HuH-7 (cell line): ENCODE measurements around the gene TPD52L2.
"Not testable (repeated sequence)": the region's sequence is repeated elsewhere in the genome, so short reads cannot be mapped to it uniquely, and the experiment has no call there.

Experiments used
- DNase-seq: peaks from one replicate; pipeline ENCODE4 v3.0.0; 2011; ENCODE audit warnings: low spot score

The TPD52L2 gene

GRCh38 chr20:63855363-63856097 is 9.5 kb upstream of the TPD52L2 start:
- no peak for DNase-seq

- no peak for DNase-seq
Measured at GRCh38 chr20:63856098-63856511, 9.0 kb upstream of the TPD52L2 start.

DNA sequence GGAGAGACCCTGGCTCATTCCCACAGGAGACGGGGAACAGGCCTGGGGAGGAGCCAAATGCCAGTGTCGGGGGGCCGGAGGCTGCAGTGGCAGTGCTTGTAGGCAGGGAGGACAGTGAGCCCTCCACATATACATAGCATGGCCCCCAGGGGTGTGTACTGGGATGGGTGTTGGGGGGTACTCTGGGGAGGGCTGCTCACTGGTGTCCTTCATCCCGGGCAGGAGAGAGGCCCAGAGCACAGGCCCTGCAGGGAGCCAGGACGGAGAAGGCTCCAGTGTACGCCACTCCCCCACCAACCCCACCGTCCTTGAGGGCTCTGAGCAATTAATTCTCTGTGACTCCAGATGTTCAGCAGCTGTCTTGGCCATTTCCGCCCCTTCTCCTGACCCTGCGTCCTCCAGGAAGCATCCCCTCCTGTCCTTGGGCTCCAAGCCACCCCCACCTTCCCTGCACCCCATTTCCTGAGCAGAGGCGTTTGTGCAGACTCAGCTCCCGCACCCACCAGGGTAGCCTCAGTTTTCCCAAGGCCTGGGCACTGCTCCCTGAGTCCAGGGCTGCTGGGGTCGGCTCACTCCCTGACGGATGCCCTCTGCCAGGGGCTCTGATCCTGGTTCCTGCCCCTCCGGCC is 7.2 kb upstream of the TPD52L2 start:
- no peak for DNase-seq

- peak; percentile 79 for DNase-seq
Measured at GRCh38 chr20:63858393-63859165, 6.5 kb upstream of the TPD52L2 start.

GRCh38 chr20:63859166-63859699 is 5.8 kb upstream of the TPD52L2 start:
- no peak for DNase-seq

- no peak for DNase-seq
Measured at GRCh38 chr20:63860325-63861051, 4.6 kb upstream of the TPD52L2 start.

DNA sequence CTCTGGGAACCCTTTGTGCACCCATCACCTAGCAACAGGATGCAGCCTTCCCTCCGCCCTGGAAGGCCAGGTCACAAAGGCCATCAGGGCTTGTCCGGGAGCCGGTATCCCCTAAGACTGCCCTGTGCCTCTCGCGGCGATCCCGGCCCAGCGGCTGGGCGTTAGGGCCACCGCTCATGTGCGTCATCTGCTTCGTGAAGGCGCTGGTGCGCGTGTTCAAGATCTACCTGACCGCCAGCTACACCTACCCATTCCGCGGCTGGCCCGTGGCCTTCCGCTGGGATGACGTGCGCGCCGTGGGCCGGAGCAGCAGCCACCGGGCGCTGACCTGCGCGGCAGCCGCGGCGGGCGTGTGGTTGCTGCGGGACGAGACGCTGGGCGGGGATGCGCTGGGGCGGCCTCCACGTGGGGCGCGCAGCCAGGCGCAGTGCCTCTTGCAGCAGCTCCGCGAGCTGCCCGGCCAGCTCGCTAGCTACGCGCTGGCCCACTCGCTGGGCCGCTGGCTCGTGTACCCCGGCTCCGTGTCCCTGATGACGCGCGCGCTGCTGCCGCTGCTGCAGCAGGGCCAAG is 3.6 kb upstream of the TPD52L2 start, which contains the start of gene ABHD16B:
Gene ABHD16B, plus strand, starts transcription at position 134 of the 570 bp plus-strand sequence. Its CDS starts 43 bp downstream, at position 177.
- DNase-seq = no peak

DNA sequence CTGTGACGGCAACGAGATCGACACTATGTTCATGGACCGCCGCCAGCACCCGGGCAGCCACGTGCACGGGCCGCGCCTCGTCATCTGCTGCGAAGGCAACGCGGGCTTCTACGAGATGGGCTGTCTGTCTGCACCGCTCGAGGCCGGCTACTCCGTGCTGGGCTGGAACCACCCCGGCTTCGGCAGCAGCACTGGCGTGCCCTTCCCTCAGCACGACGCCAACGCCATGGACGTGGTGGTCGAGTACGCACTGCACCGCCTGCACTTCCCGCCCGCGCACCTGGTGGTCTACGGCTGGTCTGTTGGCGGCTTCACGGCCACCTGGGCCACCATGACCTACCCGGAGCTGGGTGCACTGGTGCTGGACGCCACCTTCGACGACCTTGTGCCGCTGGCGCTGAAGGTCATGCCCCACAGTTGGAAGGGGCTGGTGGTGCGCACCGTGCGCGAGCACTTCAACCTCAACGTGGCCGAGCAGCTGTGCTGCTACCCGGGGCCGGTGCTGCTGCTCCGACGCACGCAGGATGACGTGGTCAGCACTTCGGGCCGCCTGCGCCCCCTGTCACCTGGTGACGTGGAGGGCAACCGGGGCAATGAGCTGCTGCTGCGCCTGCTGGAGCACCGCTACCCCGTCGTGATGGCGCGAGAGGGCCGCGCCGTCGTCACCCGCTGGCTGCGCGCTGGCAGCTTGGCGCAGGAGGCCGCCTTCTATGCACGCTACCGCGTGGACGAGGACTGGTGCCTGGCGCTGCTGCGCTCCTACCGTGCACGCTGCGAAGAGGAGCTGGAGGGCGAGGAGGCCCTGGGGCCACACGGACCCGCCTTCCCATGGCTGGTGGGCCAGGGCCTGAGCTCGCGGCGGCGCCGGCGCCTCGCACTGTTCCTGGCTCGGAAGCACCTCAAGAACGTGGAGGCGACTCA is 2.8 kb upstream of the TPD52L2 start:
- no peak for DNase-seq

DNA sequence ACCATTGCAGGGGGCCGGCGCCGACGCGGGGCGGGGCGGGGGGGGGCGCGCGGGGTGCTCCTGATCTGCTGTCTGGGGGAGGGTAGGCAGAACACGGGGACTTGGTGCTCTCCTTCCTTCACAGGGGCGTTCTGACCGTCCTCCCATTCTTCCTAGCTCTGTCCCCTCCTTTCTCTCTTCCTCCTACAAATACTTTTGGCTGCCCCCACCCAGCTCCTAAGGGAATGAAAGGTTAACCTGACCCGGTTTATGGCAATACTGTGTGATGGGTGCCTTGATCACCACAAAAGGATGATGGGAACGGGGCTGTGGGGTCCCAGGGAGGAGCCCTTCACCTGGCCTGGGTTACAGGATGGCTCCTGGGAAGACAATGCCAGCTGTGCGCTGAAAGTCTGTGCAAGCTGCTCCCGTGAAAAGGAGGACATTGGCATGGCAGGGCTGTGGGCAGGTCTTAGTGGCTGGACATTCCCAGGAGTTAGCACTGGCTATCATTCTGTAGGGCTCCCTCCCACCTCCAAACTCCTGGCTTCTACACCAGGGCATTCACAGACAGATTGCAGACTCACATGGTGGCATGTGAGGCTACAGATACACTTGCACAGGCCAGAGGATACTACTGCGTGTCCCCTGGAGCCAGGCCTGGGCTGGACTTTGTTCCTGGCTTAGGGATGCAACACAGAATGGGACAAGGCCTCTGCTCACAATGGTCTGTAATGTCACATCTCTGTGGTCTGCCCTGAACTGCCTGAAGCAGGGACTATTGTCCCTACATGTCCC is 1.9 kb upstream of the TPD52L2 start:
- DNase-seq = no peak

DNA sequence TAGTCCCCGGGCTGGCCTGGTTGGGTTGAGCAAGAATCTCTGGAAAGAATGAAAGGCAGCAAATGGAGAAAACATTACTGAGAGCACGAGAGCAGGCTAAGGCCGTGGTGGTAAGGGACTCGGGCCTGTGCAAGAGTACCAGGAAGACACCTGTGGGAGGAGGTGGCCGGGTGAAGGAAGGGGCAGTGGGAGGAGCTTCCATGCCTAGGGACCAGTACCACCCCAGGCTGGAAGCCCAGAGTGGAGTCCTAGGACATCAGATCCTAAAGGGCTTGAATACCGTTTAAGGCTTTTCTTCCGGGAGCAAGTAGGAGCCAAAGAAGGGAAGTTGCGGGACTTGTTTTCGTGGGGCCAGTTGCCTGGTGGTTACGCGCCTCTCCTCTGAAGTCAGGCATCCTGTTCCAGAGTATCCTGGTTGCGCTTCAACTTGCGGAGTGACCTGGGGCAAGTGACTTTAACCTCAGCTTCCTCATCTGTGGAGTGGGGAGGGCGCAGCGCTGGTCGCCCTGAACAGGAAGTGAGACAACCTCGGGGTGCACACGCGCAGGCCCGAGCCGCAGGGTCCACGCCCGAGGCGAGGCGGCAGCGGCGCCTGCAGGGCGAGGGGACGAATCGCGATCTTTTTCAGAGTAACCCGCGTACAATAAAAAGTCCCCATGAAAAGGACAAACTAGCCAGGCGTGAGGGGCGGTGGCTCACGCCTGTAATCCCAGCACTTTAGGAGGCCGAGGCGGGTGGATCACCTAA is 1.1 kb upstream of the TPD52L2 start:
- DNase-seq = peak; percentile 93

DNA sequence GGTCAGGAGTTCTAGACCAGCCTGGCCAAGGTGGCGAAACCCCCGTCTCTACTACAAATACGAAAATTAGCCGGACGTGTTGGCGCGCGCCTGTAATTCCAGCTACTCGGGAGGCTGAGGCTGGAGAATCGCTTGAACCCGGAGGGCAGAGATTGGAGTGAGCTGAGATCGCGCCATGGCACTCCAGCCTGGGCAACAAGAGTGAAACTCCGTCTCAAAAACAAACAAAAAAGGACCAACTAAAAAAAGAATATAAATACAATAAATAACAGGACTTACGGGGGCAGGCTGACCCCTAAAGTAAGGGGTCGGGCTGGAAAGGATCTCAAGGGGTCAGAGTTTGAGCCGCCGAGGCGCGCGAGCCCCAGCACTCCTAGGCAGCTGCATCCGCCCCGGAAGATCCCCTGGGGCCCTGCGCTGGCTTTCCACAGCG is 509 bp upstream of the TPD52L2 start:
- no peak for DNase-seq

DNA sequence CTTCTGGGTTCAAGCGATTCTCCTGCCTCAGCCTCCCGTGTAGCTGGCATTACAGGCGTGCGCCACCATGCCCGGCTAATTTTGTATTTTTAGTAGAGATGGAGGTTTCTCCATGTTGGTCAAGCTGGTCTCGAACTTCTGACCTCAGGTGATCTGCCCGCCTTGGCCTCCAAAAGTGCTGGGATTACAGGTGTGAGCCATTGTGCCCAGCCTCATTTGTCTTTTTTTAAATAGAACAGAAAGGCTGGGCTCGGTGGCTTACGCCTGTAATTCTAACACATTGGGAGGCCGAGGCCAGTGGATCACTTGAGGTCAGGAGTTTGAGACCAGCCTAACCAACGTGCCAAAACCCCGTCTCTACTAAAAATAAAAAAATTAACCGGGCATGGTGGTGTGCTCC is 2.0 kb downstream of the TPD52L2 start:
- DNase-seq = not testable (repeated sequence)

GRCh38 chr20:63868264-63868663 is 3.2 kb downstream of the TPD52L2 start:
- no peak for DNase-seq

- DNase-seq = no peak
Measured at GRCh38 chr20:63873477-63873971, 8.5 kb downstream of the TPD52L2 start.

- not testable (repeated sequence) for DNase-seq
Measured at GRCh38 chr20:63874241-63874640, 9.2 kb downstream of the TPD52L2 start.

DNA sequence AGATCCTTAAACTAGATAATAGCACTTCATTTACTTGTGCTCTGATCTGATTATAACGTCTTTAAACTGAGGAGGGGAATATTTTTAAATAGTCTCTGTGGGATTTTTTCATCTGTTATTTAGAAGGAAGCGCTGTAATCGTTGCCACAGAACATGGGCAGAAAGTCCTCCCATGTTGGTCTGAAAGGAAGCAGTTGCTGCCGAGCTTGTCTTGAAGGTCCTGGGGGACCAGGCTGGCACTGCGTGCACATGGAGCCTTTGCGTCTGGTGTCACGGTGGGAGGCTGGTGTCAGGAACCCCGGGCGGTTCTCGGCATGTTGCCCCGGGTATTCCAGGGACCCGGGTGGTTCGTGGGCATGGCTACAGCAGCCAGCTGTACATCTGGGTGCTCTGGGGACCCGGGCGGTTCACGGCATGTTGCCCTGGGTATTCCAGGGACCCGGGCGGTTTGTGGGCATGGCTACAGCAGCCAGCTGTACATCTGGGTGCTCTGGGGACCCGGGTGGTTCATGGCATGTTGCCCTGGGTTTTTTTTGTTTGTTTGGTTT is 11.5 kb downstream of the TPD52L2 start:
- no peak for DNase-seq

- no peak for DNase-seq
Measured at GRCh38 chr20:63877755-63878470, 12.8 kb downstream of the TPD52L2 start.
